ENCODE results near the gene PBRM1.

GRCh38 chr3:52704611-52705437, 19.1 kb upstream of the PBRM1 start:
- TF ChIP-seq, protein P1, sequence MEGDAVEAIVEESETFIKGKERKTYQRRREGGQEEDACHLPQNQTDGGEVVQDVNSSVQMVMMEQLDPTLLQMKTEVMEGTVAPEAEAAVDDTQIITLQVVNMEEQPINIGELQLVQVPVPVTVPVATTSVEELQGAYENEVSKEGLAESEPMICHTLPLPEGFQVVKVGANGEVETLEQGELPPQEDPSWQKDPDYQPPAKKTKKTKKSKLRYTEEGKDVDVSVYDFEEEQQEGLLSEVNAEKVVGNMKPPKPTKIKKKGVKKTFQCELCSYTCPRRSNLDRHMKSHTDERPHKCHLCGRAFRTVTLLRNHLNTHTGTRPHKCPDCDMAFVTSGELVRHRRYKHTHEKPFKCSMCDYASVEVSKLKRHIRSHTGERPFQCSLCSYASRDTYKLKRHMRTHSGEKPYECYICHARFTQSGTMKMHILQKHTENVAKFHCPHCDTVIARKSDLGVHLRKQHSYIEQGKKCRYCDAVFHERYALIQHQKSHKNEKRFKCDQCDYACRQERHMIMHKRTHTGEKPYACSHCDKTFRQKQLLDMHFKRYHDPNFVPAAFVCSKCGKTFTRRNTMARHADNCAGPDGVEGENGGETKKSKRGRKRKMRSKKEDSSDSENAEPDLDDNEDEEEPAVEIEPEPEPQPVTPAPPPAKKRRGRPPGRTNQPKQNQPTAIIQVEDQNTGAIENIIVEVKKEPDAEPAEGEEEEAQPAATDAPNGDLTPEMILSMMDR (IDR thresholded peaks at IDR 0.05): no peak
- TF ChIP-seq POLR2A (IDR thresholded peaks at IDR 0.05): no peak
